ENCODE data around the gene DHRS9. TPM values are rescaled to one million over a fixed set of nuclear protein-coding genes. Genes with fewer than 3 reads are reported as not detected.
"Not testable (repeated sequence)": the region's sequence is repeated elsewhere in the genome, so short reads cannot be mapped to it uniquely, and the experiment has no call there.

DHRS9 gene
- polyA plus RNA-seq, 4 donors = 0.17 to 0.89 (median 0.63) TPM

GRCh38 chr2:169131587-169132512 lies 62.5 kb downstream of the DHRS9 start:
- DNase-seq (ENCODE audit: low read depth in 4 of 4, low spot score in 3 of 4) = no peak

- DNase-seq (ENCODE audit: low read depth in 4 of 4, low spot score in 3 of 4) = not testable (repeated sequence)
These were observed 64.9 kb downstream of the DHRS9 start for GRCh38 chr2:169134272-169134671.

GRCh38 chr2:169136428-169136827 lies 67.1 kb downstream of the DHRS9 start:
- not testable (repeated sequence) for DNase-seq (ENCODE audit: low read depth in 4 of 4, low spot score in 3 of 4)

GRCh38 chr2:169136885-169137534 lies 67.6 kb downstream of the DHRS9 start:
- no peak for DNase-seq (ENCODE audit: low read depth in 4 of 4, low spot score in 3 of 4)

GRCh38 chr2:169137924-169138323 lies 68.6 kb downstream of the DHRS9 start:
- DNase-seq (ENCODE audit: low read depth in 4 of 4, low spot score in 3 of 4) = no peak

GRCh38 chr2:169139145-169139544 lies 69.8 kb downstream of the DHRS9 start:
- DNase-seq (ENCODE audit: low read depth in 4 of 4, low spot score in 3 of 4) = no peak

GRCh38 chr2:169139993-169140767 lies 70.8 kb downstream of the DHRS9 start:
- DNase-seq (ENCODE audit: low read depth in 4 of 4, low spot score in 3 of 4) = no peak

- no peak for DNase-seq (ENCODE audit: low read depth in 4 of 4, low spot score in 3 of 4)
These were observed 72.5 kb downstream of the DHRS9 start for GRCh38 chr2:169141713-169142352.

GRCh38 chr2:169143998-169144397 lies 74.6 kb downstream of the DHRS9 start:
- DNase-seq (ENCODE audit: low read depth in 4 of 4, low spot score in 3 of 4) = no peak

Other genes starting within 250 kb of the DHRS9 start
- gene SPC25, start 179.1 kb upstream of the DHRS9 start, polyA plus RNA-seq (ENCODE audit: insufficient read length in 4 of 4) = 10 to 100 TPM; 16.5 to 25.8 (median 22.5) TPM
- under 1 TPM in 1 of 4 donors, not detected in 3; 0.20 TPM for gene G6PC2, start 168.3 kb upstream of the DHRS9 start, polyA plus RNA-seq (ENCODE audit: insufficient read length in 4 of 4)
- under 1 TPM in 1 of 4 donors, not detected in 3; 0.31 TPM for gene ABCB11, start 38.2 kb upstream of the DHRS9 start, polyA plus RNA-seq (ENCODE audit: insufficient read length in 4 of 4)